HL-60 (cell line): ENCODE data around the gene SARDH.

Experiments
- CTCF ChIP-seq: IDR thresholded peaks from one replicate; pipeline ENCODE4 v1.5.1; 2011; ENCODE audit warnings: low read length, control low read depth, inconsistent platforms; ENCODE audit not compliant: insufficient read depth
- GABPA ChIP-seq: IDR thresholded peaks from 2 replicates; pipeline ENCODE4 v1.6.1; 2012; ENCODE audit warnings: low read depth
- POLR2AphosphoS5 ChIP-seq: IDR thresholded peaks from 2 replicates; pipeline ENCODE4 v1.6.1; 2012; ENCODE audit warnings: low read depth

DNA sequence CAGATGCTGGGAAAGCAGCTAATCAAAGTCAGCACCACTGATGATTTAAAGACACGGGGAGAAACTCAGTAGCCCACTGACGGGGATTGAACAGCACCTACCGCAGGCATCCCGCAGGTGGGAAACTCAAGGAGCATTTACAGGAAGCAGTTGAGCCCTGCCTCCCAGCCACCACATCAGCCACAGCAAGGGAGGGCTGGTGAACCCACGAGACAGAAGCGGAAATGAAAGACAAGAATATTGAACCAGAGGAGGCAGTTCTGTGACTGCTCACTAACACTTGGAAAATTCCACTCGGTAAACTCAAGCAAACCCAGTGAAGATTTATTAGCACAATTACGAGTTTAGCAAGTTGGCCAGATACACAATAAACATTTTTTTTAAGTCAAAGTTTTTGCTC is 118.4 kb downstream of the SARDH start:
- no peak for TF ChIP-seq POLR2AphosphoS5
- no peak for TF ChIP-seq CTCF
- no peak for TF ChIP-seq GABPA
